GM19467 (cell line): ENCODE results near the gene PRKCZ.
"Not testable (repeated sequence)": the region's sequence is repeated elsewhere in the genome, so short reads cannot be mapped to it uniquely, and the experiment has no call there.

Experiments
- ATAC-seq: cut with Tn5 transposase; IDR thresholded peaks from one replicate; pipeline ENCODE4 v1.9.1; 2021; ENCODE audit warnings: mild to moderate bottlenecking, moderate library complexity; ENCODE audit not compliant: unreplicated experiment

The PRKCZ gene

GRCh38 chr1:2113620-2114135, 63.5 kb downstream of the PRKCZ start:
- no peak for ATAC-seq

GRCh38 chr1:2114635-2115007, 64.4 kb downstream of the PRKCZ start:
- ATAC-seq: not testable (repeated sequence)

- ATAC-seq: no peak
These were observed 64.9 kb downstream of the PRKCZ start for GRCh38 chr1:2115008-2115641.

GRCh38 chr1:2115702-2116341, 65.6 kb downstream of the PRKCZ start:
- no peak for ATAC-seq

GRCh38 chr1:2119886-2120285, 69.7 kb downstream of the PRKCZ start:
- ATAC-seq: no peak

- ATAC-seq: no peak
These were observed 71.0 kb downstream of the PRKCZ start for GRCh38 chr1:2121101-2121691.

GRCh38 chr1:2121794-2122193, 71.6 kb downstream of the PRKCZ start:
- not testable (repeated sequence) for ATAC-seq

GRCh38 chr1:2124446-2125198, 74.4 kb downstream of the PRKCZ start:
- no peak for ATAC-seq

- no peak for ATAC-seq
These were observed 75.4 kb downstream of the PRKCZ start for GRCh38 chr1:2125350-2126211.

GRCh38 chr1:2126331-2127186, 76.3 kb downstream of the PRKCZ start:
- no peak for ATAC-seq

GRCh38 chr1:2127187-2128145, 77.3 kb downstream of the PRKCZ start:
- ATAC-seq: no peak

GRCh38 chr1:2128189-2128901, 78.1 kb downstream of the PRKCZ start:
- no peak for ATAC-seq

- ATAC-seq: no peak
These were observed 79.2 kb downstream of the PRKCZ start for GRCh38 chr1:2129256-2129943.

- ATAC-seq: no peak
These were observed 79.9 kb downstream of the PRKCZ start for GRCh38 chr1:2130156-2130555.

GRCh38 chr1:2130871-2131289, 80.7 kb downstream of the PRKCZ start:
- no peak for ATAC-seq

- ATAC-seq: no peak
These were observed 82.2 kb downstream of the PRKCZ start for GRCh38 chr1:2132222-2133038.
